Measurements from ENCODE around the gene OR1M1. TPM values are rescaled to one million over a fixed set of nuclear protein-coding genes. Genes with fewer than 3 reads are reported as not detected.
A peak's percentile ranks its signal among the peaks of the same experiment; 100 is the strongest.

The OR1M1 gene
- polyA plus RNA-seq, 4 donors = 0.04 to 0.09 TPM; not detected in 2

DNA sequence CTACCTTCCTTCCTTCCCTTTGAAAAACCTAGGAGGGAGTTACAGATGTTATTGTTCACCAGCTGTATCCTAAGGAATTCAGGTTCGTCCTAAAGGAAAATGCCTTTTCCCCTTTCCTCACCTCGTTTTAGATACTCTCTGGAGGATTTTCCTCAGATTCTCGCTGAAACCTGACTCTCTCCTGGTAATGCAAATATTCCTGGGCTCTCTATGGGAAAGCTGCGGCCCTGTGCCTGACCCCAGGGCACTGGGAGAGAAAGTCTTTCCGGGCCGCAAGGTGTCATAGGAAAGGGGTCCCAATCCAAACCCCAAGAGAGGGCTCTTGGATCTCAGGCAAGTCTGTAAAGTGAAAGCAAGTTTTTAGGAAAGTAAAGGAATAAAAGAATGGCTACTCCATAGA lies 13.1 kb upstream of the OR1M1 start:
- no peak for DNase-seq (ENCODE audit: low read depth in 4 of 4, low spot score in 3 of 4)

- DNase-seq (ENCODE audit: low read depth in 4 of 4, low spot score in 3 of 4) = peak in 3 of 4 donors; percentile 62 to 68 (median 65)
Measured at GRCh38 chr19:9075064-9075949, 11.6 kb upstream of the OR1M1 start.

- DNase-seq (ENCODE audit: low read depth in 4 of 4, low spot score in 3 of 4) = no peak
Measured at GRCh38 chr19:9076901-9077300, 10.0 kb upstream of the OR1M1 start.

DNA sequence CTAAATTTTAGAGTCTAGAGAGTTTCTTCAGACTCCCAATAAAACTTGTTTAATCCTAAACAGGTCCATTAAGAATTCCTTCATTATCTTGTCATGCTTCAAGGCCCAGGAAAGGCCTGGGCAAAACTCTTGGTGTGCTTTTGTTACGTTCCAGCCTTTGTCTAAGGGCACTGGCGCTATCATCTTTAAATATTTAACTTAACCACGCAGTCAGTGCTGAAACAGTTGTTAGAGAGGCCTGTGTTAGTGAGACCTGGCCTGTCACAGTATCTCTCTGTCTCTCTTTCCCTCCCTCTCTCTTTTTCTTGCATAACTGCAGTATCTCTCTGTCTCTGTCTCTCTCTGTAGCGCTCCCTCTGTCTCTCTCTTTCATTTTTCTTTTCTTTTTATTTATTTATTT lies 8.2 kb upstream of the OR1M1 start:
- no peak for DNase-seq (ENCODE audit: low read depth in 4 of 4, low spot score in 3 of 4)

- DNase-seq (ENCODE audit: low read depth in 4 of 4, low spot score in 3 of 4) = no peak
Measured at GRCh38 chr19:9107375-9107774, 20.5 kb downstream of the OR1M1 start, which contains the start of gene OR7G2. Gene OR7G2 (minus strand): TSS chr19:9107475. CDS start chr19:9103243, 4,232 bp downstream.

DNA sequence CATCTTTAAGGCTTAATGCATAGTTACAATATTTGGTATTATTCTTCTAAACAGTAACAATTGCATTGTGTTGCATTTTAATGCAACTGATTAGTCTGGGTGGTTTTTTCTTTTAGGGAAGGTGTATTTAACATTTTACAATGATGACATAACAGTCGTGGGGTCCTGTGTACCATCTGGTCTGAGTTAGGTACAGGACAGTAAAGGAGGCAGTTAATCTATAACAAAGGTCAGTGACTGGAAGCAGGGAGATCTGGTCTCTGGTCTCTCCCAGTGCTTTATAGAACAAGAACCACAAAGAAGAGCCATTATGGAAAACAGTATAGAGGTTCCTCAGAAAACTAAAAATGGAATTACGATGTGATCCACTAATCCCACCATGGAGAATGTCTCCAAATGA lies 23.1 kb downstream of the OR1M1 start:
- DNase-seq (ENCODE audit: low read depth in 4 of 4, low spot score in 3 of 4) = no peak

DNA sequence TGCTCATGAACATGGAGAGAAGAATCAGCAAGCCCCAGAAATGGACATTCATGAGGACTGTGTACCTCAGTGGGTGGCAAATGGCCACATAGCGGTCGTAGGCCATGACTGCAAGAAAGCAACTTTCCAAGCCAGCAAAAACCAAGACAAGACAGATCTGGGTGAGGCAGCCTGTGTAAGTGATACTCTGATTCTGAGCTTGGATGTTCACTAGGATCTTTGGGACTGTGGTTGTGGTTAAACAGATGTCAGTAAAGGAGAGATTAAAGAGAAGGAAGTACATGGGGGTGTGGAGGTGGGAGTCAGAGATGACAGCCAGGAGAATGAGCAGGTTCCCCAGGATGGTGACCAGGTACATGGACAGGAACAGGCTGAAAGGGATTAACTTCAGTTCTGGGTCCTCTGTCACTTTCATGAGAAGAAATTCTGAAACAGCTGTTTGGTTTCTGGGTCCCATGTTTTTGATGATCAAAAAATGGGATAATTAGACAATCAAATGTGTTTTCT lies 28.5 kb downstream of the OR1M1 start, which contains the start of gene OR7G1:
TSS of gene OR7G1 (minus strand) at position 457 of the 507 bp plus-strand sequence. CDS start at position 457, 0 bp downstream.
- DNase-seq (ENCODE audit: low read depth in 4 of 4, low spot score in 3 of 4) = no peak

DNA sequence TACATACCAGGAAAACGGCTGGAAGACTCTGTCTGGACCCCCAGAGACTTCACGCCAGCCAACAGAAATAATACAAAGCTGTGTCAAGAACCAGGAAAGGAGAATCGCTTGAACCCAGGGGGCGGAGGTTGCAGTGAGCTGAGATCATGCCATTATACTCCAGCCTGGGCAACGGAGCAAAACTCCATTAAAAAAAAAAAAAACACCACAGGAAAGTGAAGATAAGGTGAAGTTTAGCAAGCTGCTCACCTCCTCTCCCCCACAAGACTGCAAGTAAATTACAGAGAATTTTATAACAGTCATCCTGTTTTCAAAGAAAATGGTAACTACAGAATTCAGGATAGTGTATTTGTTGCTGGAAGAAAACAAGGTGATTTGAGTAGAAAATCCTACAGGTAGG lies 29.7 kb downstream of the OR1M1 start:
- no peak for DNase-seq (ENCODE audit: low read depth in 4 of 4, low spot score in 3 of 4)

GRCh38 chr19:9126900-9127405 lies 40.1 kb downstream of the OR1M1 start, which contains the start of gene OR7G3:
Gene OR7G3 (minus strand): TSS chr19:9126950. CDS start chr19:9126950, 0 bp downstream.
- no peak for DNase-seq (ENCODE audit: low read depth in 4 of 4, low spot score in 3 of 4)

GRCh38 chr19:9128171-9128570 lies 41.3 kb downstream of the OR1M1 start:
- DNase-seq (ENCODE audit: low read depth in 4 of 4, low spot score in 3 of 4) = no peak

GRCh38 chr19:9130965-9131364 lies 44.1 kb downstream of the OR1M1 start:
- DNase-seq (ENCODE audit: low read depth in 4 of 4, low spot score in 3 of 4) = no peak

DNA sequence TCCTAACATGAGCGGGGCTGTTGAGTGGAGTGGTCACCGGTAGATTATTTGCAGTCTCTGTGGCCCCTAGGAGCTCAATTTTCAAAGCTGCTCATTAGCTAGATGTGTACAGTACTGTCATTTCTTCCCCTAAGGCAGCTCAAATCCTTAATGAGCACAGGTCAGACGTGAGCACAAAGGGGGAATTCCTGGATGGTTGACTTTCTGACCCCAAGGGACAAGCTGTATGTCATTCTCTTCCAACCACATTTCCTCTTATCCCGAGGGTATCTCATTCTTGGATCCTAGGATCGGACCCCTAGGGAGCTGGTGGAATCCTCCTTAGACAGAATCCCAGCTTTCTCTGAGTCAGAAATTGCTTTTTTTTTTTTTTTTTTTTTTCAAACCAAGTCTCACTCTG lies 45.6 kb downstream of the OR1M1 start:
- DNase-seq (ENCODE audit: low read depth in 4 of 4, low spot score in 3 of 4) = no peak

DNA sequence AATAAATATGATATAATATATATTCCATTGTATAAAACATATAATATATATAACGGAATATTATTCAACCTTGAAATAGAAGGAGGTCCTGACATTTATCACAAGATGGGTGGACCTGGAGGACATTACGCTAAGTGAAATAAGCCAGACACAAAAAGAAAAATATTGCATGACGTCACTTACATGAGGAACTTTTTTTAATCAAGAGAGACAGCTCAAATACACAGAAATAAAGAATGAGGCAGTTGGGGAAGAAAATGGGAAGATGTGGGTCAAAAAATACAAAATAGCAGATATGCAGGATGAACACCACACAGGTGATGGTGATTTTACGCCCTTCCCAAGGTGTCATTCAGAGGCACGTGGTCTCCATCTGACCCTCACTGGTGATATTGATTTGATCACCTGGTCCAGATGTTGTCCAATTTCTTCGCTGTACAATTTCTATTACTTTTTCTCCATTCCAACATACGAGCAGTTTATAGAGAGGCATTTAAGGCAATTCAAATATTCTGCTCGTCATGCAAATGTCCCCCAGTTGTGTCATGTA lies 52.8 kb downstream of the OR1M1 start:
- peak in 1 of 4 donors; percentile 12 for DNase-seq (ENCODE audit: low read depth in 4 of 4, low spot score in 3 of 4)

- DNase-seq (ENCODE audit: low read depth in 4 of 4, low spot score in 3 of 4) = peak; percentile 88 to 94 (median 93)
Measured at GRCh38 chr19:9140159-9140874, 53.5 kb downstream of the OR1M1 start, which contains the start of gene ZNF317. Gene ZNF317 (plus strand): TSS chr19:9140397. CDS start chr19:9156017, 15,620 bp downstream.

DNA sequence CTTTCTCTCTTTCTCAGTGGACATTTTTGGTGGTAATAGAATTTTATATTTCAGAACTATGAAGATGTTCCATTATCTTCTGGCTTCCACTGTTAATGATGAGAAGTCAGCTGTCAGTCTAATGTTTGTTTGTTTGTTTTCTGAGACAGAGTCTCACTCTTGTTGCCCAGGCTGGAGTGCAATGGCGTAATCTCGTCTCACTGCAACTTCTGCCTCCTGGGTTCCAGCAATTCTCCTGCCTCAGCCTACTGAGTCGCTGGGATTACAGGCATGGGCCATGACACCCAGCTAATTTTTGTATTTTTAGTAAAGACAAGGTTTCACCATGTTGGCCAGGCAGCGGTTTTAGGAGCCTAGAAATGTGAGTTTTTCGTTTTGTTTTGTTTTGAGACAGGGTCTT lies 58.1 kb downstream of the OR1M1 start:
- no peak for DNase-seq (ENCODE audit: low read depth in 4 of 4, low spot score in 3 of 4)

Other genes with a start within 250 kb of the OR1M1 start
- gene MUC16, start 76.7 kb upstream of the OR1M1 start, polyA plus RNA-seq (ENCODE audit: insufficient read length in 4 of 4) = under 1 TPM; 0.01 to 0.07 (median 0.04) TPM
- under 1 TPM in 2 of 4 donors, not detected in 2; 0.03 to 0.07 TPM for gene OR7G2, start 20.4 kb downstream of the OR1M1 start, polyA plus RNA-seq (ENCODE audit: insufficient read length in 4 of 4)
- not detected for gene OR7G1, start 28.7 kb downstream of the OR1M1 start, polyA plus RNA-seq (ENCODE audit: insufficient read length in 4 of 4)
- gene OR7G3, start 39.9 kb downstream of the OR1M1 start, polyA plus RNA-seq (ENCODE audit: insufficient read length in 4 of 4) = not detected
- gene ZNF317, start 53.3 kb downstream of the OR1M1 start, polyA plus RNA-seq (ENCODE audit: insufficient read length in 4 of 4) = 10 to 100 TPM; 36.3 to 41.8 (median 38.9) TPM
- under 1 TPM; 0.06 to 0.13 (median 0.08) TPM for gene OR7D2, start 91.9 kb downstream of the OR1M1 start, polyA plus RNA-seq (ENCODE audit: insufficient read length in 4 of 4)
- gene OR7D4, start 132.5 kb downstream of the OR1M1 start, polyA plus RNA-seq (ENCODE audit: insufficient read length in 4 of 4) = under 1 TPM in 1 of 4 donors, not detected in 3; 0.03 TPM
- not detected for gene OR7E24, start 163.9 kb downstream of the OR1M1 start, polyA plus RNA-seq (ENCODE audit: insufficient read length in 4 of 4)
- 1 to 10 TPM; 6.4 to 8.1 (median 7.3) TPM for gene ZNF699, start 222.8 kb downstream of the OR1M1 start, polyA plus RNA-seq (ENCODE audit: insufficient read length in 4 of 4)
- gene ZNF559, start 237.1 kb downstream of the OR1M1 start, polyA plus RNA-seq (ENCODE audit: insufficient read length in 4 of 4) = 10 to 100 TPM; 48.8 to 70.0 (median 64.0) TPM